Neural cell (in vitro differentiated cells): ENCODE results near the gene INTS7. TPM values are rescaled to one million over a fixed set of nuclear protein-coding genes. Genes with fewer than 3 reads are reported as not detected.
A peak's percentile ranks its signal among the peaks of the same experiment; 100 is the strongest.
"Not testable (repeated sequence)": the region's sequence is repeated elsewhere in the genome, so short reads cannot be mapped to it uniquely, and the experiment has no call there.

Experiments used
- H2AFZ ChIP-seq: fragments of 200-600, 300-800 bp; sonication (generic), shearing (Covaris generic); 2 replicates; pipeline ENCODE4 v1.6.0; 2014; ENCODE audit warnings: low read depth, mild to moderate bottlenecking, antibody characterized with exemption, low read length, moderate library complexity
- H3F3A ChIP-seq: fragments of 200-600 bp; shearing (Covaris generic); 2 replicates; pipeline ENCODE4 v1.6.1; 2016; ENCODE audit warnings: mild to moderate bottlenecking, moderate library complexity, mixed read lengths, antibody characterized with exemption, low read length; ENCODE audit not compliant: insufficient read depth, poor library complexity, severe bottlenecking
- H3K27ac ChIP-seq: fragments of 200-600, 300-800 bp; sonication (generic), shearing (Covaris generic); 2 replicates; pipeline ENCODE4 v1.5.1; 2014; ENCODE audit warnings: mild to moderate bottlenecking, low read length, moderate library complexity
- H3K27me3 ChIP-seq: fragments of 300-800, 200-600 bp; sonication (generic), shearing (Covaris generic); 2 replicates; pipeline ENCODE4 v1.6.0; 2014; ENCODE audit warnings: mild to moderate bottlenecking, low read depth, low read length, moderate library complexity; ENCODE audit not compliant: insufficient read depth
- H3K36me3 ChIP-seq: fragments of 300-800, 200-600 bp; sonication (generic), shearing (Covaris generic); 2 replicates; pipeline ENCODE4 v1.5.1; 2014; ENCODE audit warnings: mild to moderate bottlenecking, antibody characterized with exemption, low read length, moderate library complexity; ENCODE audit not compliant: insufficient read depth
- H3K4me2 ChIP-seq: fragments of 300-800, 200-600 bp; sonication (generic), shearing (Covaris generic); 2 replicates; pipeline ENCODE4 v1.6.0; 2014; ENCODE audit warnings: mild to moderate bottlenecking, low read length
- H3K4me3 ChIP-seq: fragments of 300-800, 200-600 bp; sonication (generic), shearing (Covaris generic); 2 replicates; pipeline ENCODE4 v1.5.1; 2014; ENCODE audit warnings: mild to moderate bottlenecking, low read length, moderate library complexity
- H3K79me2 ChIP-seq: fragments of 200-600 bp; shearing (Covaris generic); replicated peaks from 2 replicates; pipeline ENCODE4 v1.6.0; 2014; ENCODE audit warnings: mild to moderate bottlenecking, low read length, moderate library complexity; ENCODE audit not compliant: insufficient read depth
- H3K9ac ChIP-seq: fragments of 300-800, 200-600 bp; sonication (generic), shearing (Covaris generic); 2 replicates; pipeline ENCODE4 v1.6.1; 2016; ENCODE audit warnings: mild to moderate bottlenecking, low read length, mixed read lengths
- H3K9me2 ChIP-seq: fragments of 200-600 bp; shearing (Covaris generic); 2 replicates; pipeline ENCODE4 v1.6.1; 2016; ENCODE audit warnings: mild to moderate bottlenecking, low read length, mixed read lengths; ENCODE audit not compliant: insufficient read depth
- H3K9me3 ChIP-seq: fragments of 200-600, 300-800 bp; sonication (generic), shearing (Covaris generic); 2 replicates; pipeline ENCODE4 v1.6.1; 2016; ENCODE audit warnings: mild to moderate bottlenecking, mixed run types, low read length, moderate library complexity, mixed read lengths
- H4K20me1 ChIP-seq: fragments of 200-600 bp; shearing (Covaris generic); 2 replicates; pipeline ENCODE4 v1.6.1; 2016; ENCODE audit warnings: mild to moderate bottlenecking, mixed run types; ENCODE audit not compliant: insufficient read depth
- EP300 ChIP-seq: fragments of 450-650 bp; conservative IDR thresholded peaks from 2 replicates; pipeline ENCODE4 v1.6.1; 2014; ENCODE audit warnings: antibody characterized with exemption, mild to moderate bottlenecking, moderate library complexity; ENCODE audit not compliant: poor library complexity, severe bottlenecking
- EZH2 ChIP-seq: fragments of 200-600, 300-800 bp; shearing (Covaris generic), sonication (generic); IDR thresholded peaks from 2 replicates; pipeline ENCODE4 v1.6.1; 2014; ENCODE audit warnings: antibody characterized with exemption, low read length, borderline replicate concordance, mild to moderate bottlenecking; ENCODE audit not compliant: insufficient read depth, poor library complexity, severe bottlenecking
- MXI1 ChIP-seq: fragments of 450-650 bp; conservative IDR thresholded peaks from 2 replicates; pipeline ENCODE4 v1.6.1; 2014; ENCODE audit warnings: antibody characterized with exemption, mild to moderate bottlenecking; ENCODE audit not compliant: poor library complexity, severe bottlenecking
- REST ChIP-seq: IDR thresholded peaks from 2 replicates; pipeline ENCODE4 v1.6.1; 2012; ENCODE audit warnings: borderline replicate concordance
- SMC3 ChIP-seq: fragments of 450-650 bp; conservative IDR thresholded peaks from 2 replicates; pipeline ENCODE4 v1.6.1; 2014; ENCODE audit warnings: antibody characterized with exemption, mild to moderate bottlenecking, moderate library complexity; ENCODE audit not compliant: poor library complexity
- TAF1 ChIP-seq: IDR thresholded peaks from 2 replicates; pipeline ENCODE4 v1.6.1; 2012; ENCODE audit warnings: low read depth
- polyA plus RNA-seq: library from polyadenylated mRNA; depleted of rRNA; stranded (reverse); fragments of >200 nt; gene quantifications from 2 replicates; pipeline ENCODE4 v1.2.3, GENCODE V29; 2014

The INTS7 gene
- polyA plus RNA-seq, 1 donor from 2014 or later: 23.6 TPM

GRCh38 chr1:212030936-212031528, 4.3 kb downstream of the INTS7 start:
- TF ChIP-seq MXI1 (no peak), REST (no peak), EZH2 (no peak), SMC3 (no peak), EP300 (no peak), TAF1 (no peak)
- no peaks in the 10 kb centered on the region for H4K20me1 ChIP-seq
- no peak overlapping the region for H3K9ac ChIP-seq
- H3K27ac ChIP-seq: no peak overlapping the region
- H3K4me2 ChIP-seq: no peak overlapping the region
- no peaks in the 10 kb centered on the region for H3K9me2 ChIP-seq
- no peaks in the 10 kb centered on the region for H3K36me3 ChIP-seq
- no peaks in the 10 kb centered on the region for H3K9me3 ChIP-seq
- H3K79me2 ChIP-seq: peaks cover 61% of the 10 kb centered on the region
- H3K27me3 ChIP-seq: no peaks in the 10 kb centered on the region
- H3K4me3 ChIP-seq: peak overlapping the region; percentile 37
- no peak overlapping the region for H2AFZ ChIP-seq
- H3F3A ChIP-seq: peaks cover 7% of the 10 kb centered on the region

GRCh38 chr1:212027727-212028126, 7.6 kb downstream of the INTS7 start:
- H3K9me2 ChIP-seq, H3K27me3 ChIP-seq, H4K20me1 ChIP-seq, H3K9ac ChIP-seq, H3K4me2 ChIP-seq, H3K36me3 ChIP-seq, H3K9me3 ChIP-seq, H3K4me3 ChIP-seq, H3K27ac ChIP-seq, H2AFZ ChIP-seq, H3F3A ChIP-seq: not testable (repeated sequence)
- peaks cover 67% of the 10 kb centered on the region for H3K79me2 ChIP-seq

- TF ChIP-seq MXI1: no peak
- no peak for TF ChIP-seq EZH2
- no peaks in the 10 kb centered on the region for H3K9me3 ChIP-seq
- no peaks in the 10 kb centered on the region for H3K9me2 ChIP-seq
- no peaks in the 10 kb centered on the region for H3K27me3 ChIP-seq
- no peak overlapping the region for H3K27ac ChIP-seq
- no peak overlapping the region for H3K9ac ChIP-seq
- no peaks in the 10 kb centered on the region for H3F3A ChIP-seq
- H3K36me3 ChIP-seq: no peaks in the 10 kb centered on the region
- H2AFZ ChIP-seq: no peak overlapping the region
- no peak overlapping the region for H3K4me2 ChIP-seq
- H3K4me3 ChIP-seq: no peak overlapping the region
- H3K79me2 ChIP-seq: peaks cover 44% of the 10 kb centered on the region
- no peaks in the 10 kb centered on the region for H4K20me1 ChIP-seq
These were observed 10.7 kb downstream of the INTS7 start for GRCh38 chr1:212024469-212025149.

- H3K36me3 ChIP-seq, H2AFZ ChIP-seq, H4K20me1 ChIP-seq, H3K9me2 ChIP-seq, H3K27ac ChIP-seq, H3K27me3 ChIP-seq, H3K9ac ChIP-seq, H3K9me3 ChIP-seq, H3K4me2 ChIP-seq, H3F3A ChIP-seq, H3K4me3 ChIP-seq: not testable (repeated sequence)
- H3K79me2 ChIP-seq: peaks cover 32% of the 10 kb centered on the region
These were observed 12.4 kb downstream of the INTS7 start for GRCh38 chr1:212022908-212023307.
